ENCODE data around the gene EPHB3.

The EPHB3 gene

GRCh38 chr3:184552296-184552695, 9.3 kb upstream of the EPHB3 start:
- Histone ChIP-seq H3K36me3 (replicated peaks) (no peaks in the 10 kb centered on the region), H3K27me3 (replicated peaks) (peaks cover 17% of the 10 kb centered on the region), H3K27ac (no peak overlapping the region), H3K4me3 (ENCODE audit: low read depth, low read length) (no peak overlapping the region)
- in situ Hi-C loops (cut with HindIII; ENCODE audit: low pct_ligation_motif_present, low sequenced_read_pairs), result no loop called here
- DNase-seq, result no peak
- TF ChIP-seq CTCF (IDR thresholded peaks at IDR 0.05; ENCODE audit: low read depth, low read length, missing control alignments), result no peak

- Histone ChIP-seq H3K27ac (no peak overlapping the region), H3K36me3 (replicated peaks) (no peaks in the 10 kb centered on the region), H3K4me3 (ENCODE audit: low read depth, low read length) (no peak overlapping the region), H3K27me3 (replicated peaks) (peaks cover 22% of the 10 kb centered on the region)
- no peak for DNase-seq
- in situ Hi-C loops (cut with HindIII; ENCODE audit: low pct_ligation_motif_present, low sequenced_read_pairs), result no loop called here
- TF ChIP-seq CTCF (IDR thresholded peaks at IDR 0.05; ENCODE audit: low read depth, low read length, missing control alignments), result no peak
Measured at GRCh38 chr3:184552863-184553262, 8.7 kb upstream of the EPHB3 start.

GRCh38 chr3:184553385-184553784, 8.2 kb upstream of the EPHB3 start:
- DNase-seq, result no peak
- H3K4me3 ChIP-seq (ENCODE audit: low read depth, low read length), result no peak overlapping the region
- H3K27me3 ChIP-seq (replicated peaks), result peaks cover 25% of the 10 kb centered on the region
- H3K36me3 ChIP-seq (replicated peaks), result no peaks in the 10 kb centered on the region
- in situ Hi-C loops (cut with HindIII; ENCODE audit: low pct_ligation_motif_present, low sequenced_read_pairs), result no loop called here
- TF ChIP-seq CTCF (IDR thresholded peaks at IDR 0.05; ENCODE audit: low read depth, low read length, missing control alignments), result no peak
- H3K27ac ChIP-seq, result no peak overlapping the region

GRCh38 chr3:184554461-184554860, 7.1 kb upstream of the EPHB3 start:
- no peaks in the 10 kb centered on the region for H3K36me3 ChIP-seq (replicated peaks)
- H3K27me3 ChIP-seq (replicated peaks), result peaks cover 30% of the 10 kb centered on the region
- H3K27ac ChIP-seq, result no peak overlapping the region
- no peak overlapping the region for H3K4me3 ChIP-seq (ENCODE audit: low read depth, low read length)
- in situ Hi-C loops (cut with HindIII; ENCODE audit: low pct_ligation_motif_present, low sequenced_read_pairs), result no loop called here
- DNase-seq, result no peak
- no peak for TF ChIP-seq CTCF (IDR thresholded peaks at IDR 0.05; ENCODE audit: low read depth, low read length, missing control alignments)

GRCh38 chr3:184556582-184557347, 4.8 kb upstream of the EPHB3 start:
- in situ Hi-C loops (cut with HindIII; ENCODE audit: low pct_ligation_motif_present, low sequenced_read_pairs), result no loop called here
- DNase-seq, result no peak
- Histone ChIP-seq H3K36me3 (replicated peaks) (no peaks in the 10 kb centered on the region), H3K27ac (no peak overlapping the region), H3K27me3 (replicated peaks) (peaks cover 36% of the 10 kb centered on the region), H3K4me3 (ENCODE audit: low read depth, low read length) (no peak overlapping the region)
- no peak for TF ChIP-seq CTCF (IDR thresholded peaks at IDR 0.05; ENCODE audit: low read depth, low read length, missing control alignments)

Measured in brain microvascular endothelial cell (primary cell).